Pancreas (tissue), 10 donors: Measurements from ENCODE around the gene MYO1E. TPM values are rescaled to one million over a fixed set of nuclear protein-coding genes. Genes with fewer than 3 reads are reported as not detected.

Experiments used
- ATAC-seq, 4 donors: fragments of 200-7000 bp; cut with Tn5 transposase; one replicate each; pipeline versions ENCODE4 v1.8.0 to v1.9.1; 2020; ENCODE audit warnings: mild to moderate bottlenecking in 4 of 4, moderate library complexity in 4 of 4
- DNase-seq, 6 donors: peaks; one replicate each; pipeline ENCODE4 v3.0.0-alpha.2; 2020
- FAIRE-seq: peaks from 2 replicates; lab custom pipeline; 2012; peaks lifted over from hg19 to GRCh38; lab: Jason Lieb, UNC
- H3K27ac ChIP-seq, 4 donors: fragments of 200-600 bp; sonication (generic); 1 replicate in 3 of 4; 2 replicates in 1 of 4; pipeline versions ENCODE4 v1.5.0 to v1.8.0; 2020
- H3K27me3 ChIP-seq, 4 donors: fragments of 200-600 bp; one replicate each; pipeline ENCODE4 v1.8.0; 2021
- H3K36me3 ChIP-seq, 3 donors: fragments of 200-600 bp; sonication (generic) in 1 of 3; one replicate each; pipeline versions ENCODE4 v1.5.0 to v1.8.0; 2020 to 2021
- H3K4me1 ChIP-seq, 3 donors: fragments of 200-600 bp; one replicate each; pipeline ENCODE4 v1.8.0; 2021
- H3K4me3 ChIP-seq, 4 donors: fragments of 200-600 bp; sonication (generic) in 2 of 4; one replicate each; pipeline versions ENCODE4 v1.5.0 to v1.8.0; 2020 to 2021
- H3K9me3 ChIP-seq, 4 donors: fragments of 200-600 bp; one replicate each; pipeline ENCODE4 v1.8.0; 2021
- CTCF ChIP-seq, 4 donors: fragments of 200-600 bp; sonication (generic) in 3 of 4; IDR thresholded peaks; one replicate each; pipeline versions ENCODE4 v1.5.0 to v1.8.0; 2021; ENCODE audit warnings: antibody characterized with exemption in 4 of 4
- whole genome bisulfite sequencing, 2 donors: extraction: QIAGEN DNeasy Blood & Tissue Kit; methylation state at CpG; one replicate each; pipeline ENCODE4 v1.1.7; 2013; 5-methylcytosine and 5-hydroxymethylcytosine counted together
- intact Hi-C, 3 donors: fragments of 100-400 bp; cut with DNase I; formaldehyde crosslinking; loops; one replicate each; pipeline versions ENCODE4 v1.11.1 to v1.14.2; 2022
- polyA plus RNA-seq, 2 donors: library from polyadenylated mRNA; stranded (reverse); fragments of 200-250 nt; gene quantifications; one replicate each; pipeline ENCODE4 v1.2.3, GENCODE V29; 2013
- total RNA-seq, 6 donors: library from RNA; stranded (reverse); fragmentation: NEBNext Ultra II Directional in 4 of 6; extraction: Animal tissue kit (Norgen Biotek cat#: 25700) in 4 of 6; gene quantifications; one replicate each; pipeline versions ENCODE4 v1.2.1 to v1.2.4, GENCODE V29; 2021 to 2023
- donor health status: healthy with polysubstance abuse.
- donor health status: DM: no; HTN: no; CAD: no; lungs with moderate emphysema.
- donor health status: DM: no; HTN: no; CAD: no.
- donor health status: control.
- donor health status: control.
- donor health status: Bipolar disorder and iron deficiency.
- donor health status: DM: yes; HTN: yes; CAD: no.
- donor health status: DM: no; HTN: no; CAD: no.
- donor health status: DM: no; HTN: no; CAD: no.
- donor health status: DM: yes; HTN: yes; CAD: no.

MYO1E gene
- total and polyA plus RNA-seq, 8 donors = 7.8 to 81.1 (median 25.6) TPM

- Histone ChIP-seq H3K9me3 (no peaks in the 10 kb centered on the region), H3K4me3 (no peak overlapping the region), H3K36me3 (peaks cover 0 to 2% (median 0%) of the 10 kb centered on the region in 3 donors), H3K4me1 (peaks cover 0 to 13% (median 6%) of the 10 kb centered on the region in 3 donors), H3K27ac (no peak overlapping the region), H3K27me3 (no peaks in the 10 kb centered on the region)
- 97 to 98% methylated on average over 5 of the region's 5 CpGs for WGBS, 2 donors
- no peak for DNase-seq
- no peak for ATAC-seq
- TF ChIP-seq CTCF (IDR thresholded peaks at IDR 0.05) = no peak
- intact Hi-C loops = loop anchor here in 1 of 3 donors (10.0 kb wide), 1 partner anchor 322 kb away; no protein-coding TSS in a partner anchor
- no peak for FAIRE-seq
Observed at GRCh38 chr15:59173194-59173593, 199.5 kb downstream of the MYO1E start.

- H3K4me1 ChIP-seq = peaks cover 0 to 13% (median 6%) of the 10 kb centered on the region in 3 donors
- H3K36me3 ChIP-seq = no peaks in the 10 kb centered on the region
- ATAC-seq = no peak
- H3K4me3 ChIP-seq = no peak overlapping the region
- no peak overlapping the region for H3K27ac ChIP-seq
- DNase-seq = no peak
- TF ChIP-seq CTCF (IDR thresholded peaks at IDR 0.05) = no peak
- no peak for FAIRE-seq
- intact Hi-C loops = loop anchor here in 1 of 3 donors (10.0 kb wide), 1 partner anchor 322 kb away; no protein-coding TSS in a partner anchor
- 95 to 96% methylated on average over 7 of the region's 7 CpGs for WGBS, 2 donors
- no peaks in the 10 kb centered on the region for H3K27me3 ChIP-seq
- no peaks in the 10 kb centered on the region for H3K9me3 ChIP-seq
Observed at GRCh38 chr15:59172289-59172901, 200.3 kb downstream of the MYO1E start.

- H3K36me3 ChIP-seq = no peaks in the 10 kb centered on the region
- no peak for TF ChIP-seq CTCF (IDR thresholded peaks at IDR 0.05)
- H3K4me3 ChIP-seq = no peak overlapping the region
- H3K9me3 ChIP-seq = no peaks in the 10 kb centered on the region
- DNase-seq (no peak), ATAC-seq (no peak), FAIRE-seq (no peak)
- intact Hi-C loops = loop anchor here in 1 of 3 donors (10.0 kb wide), 1 partner anchor 324 kb away; no protein-coding TSS in a partner anchor
- peak overlapping the region in 1 of 4 donors; percentile 84 for H3K27ac ChIP-seq
- no peaks in the 10 kb centered on the region for H3K27me3 ChIP-seq
- 96 to 99% methylated on average over 8 of the region's 8 CpGs for WGBS, 2 donors
- H3K4me1 ChIP-seq = peaks cover 6 to 15% (median 9%) of the 10 kb centered on the region in 3 donors
Observed at GRCh38 chr15:59171067-59171397, 201.6 kb downstream of the MYO1E start.

GRCh38 chr15:59170295-59171066 is 202.2 kb downstream of the MYO1E start:
- ATAC-seq (peak; percentile 87 to 94 (median 89)), FAIRE-seq (no peak)
- H3K27ac ChIP-seq = peak overlapping the region; percentile 49 to 84 (median 64)

More at GRCh38 chr15:59170295-59171066, 202.2 kb downstream of the MYO1E start:
- peaks cover 6 to 17% (median 13%) of the 10 kb centered on the region in 3 donors for H3K4me1 ChIP-seq
- 52 to 55% methylated on average over 12 of the region's 12 CpGs for WGBS, 2 donors
- no peaks in the 10 kb centered on the region for H3K27me3 ChIP-seq
- no peaks in the 10 kb centered on the region for H3K9me3 ChIP-seq
- peak; percentile 66 to 93 (median 85) for DNase-seq
- no peaks in the 10 kb centered on the region for H3K36me3 ChIP-seq
- no peak overlapping the region for H3K4me3 ChIP-seq
- TF ChIP-seq CTCF (IDR thresholded peaks at IDR 0.05) = no peak
- intact Hi-C loops = loop anchor here in 1 of 3 donors (10.0 kb wide), 1 partner anchor 324 kb away; no protein-coding TSS in a partner anchor
